IMR-90 (cell line): ENCODE measurements around the gene SH3RF2. TPM values are rescaled to one million over a fixed set of nuclear protein-coding genes. Genes with fewer than 3 reads are reported as not detected.

Source experiments
- ATAC-seq: fragments of 200-7000 bp; cut with Tn5 transposase; 2 replicates; pipeline ENCODE4 v1.9.1; 2020; ENCODE audit warnings: low read depth, mild to moderate bottlenecking, moderate library complexity
- BruUV-seq: library from RNA; stranded (reverse); fragments of 400-500 nt; replicated peaks from 2 replicates; lab custom pipeline; 2021; lab: Mats Ljungman, UMichigan
- CTCF ChIA-PET: fragments of 300-600 bp; formaldehyde crosslinking; extraction: SDS; loops from one replicate; lab custom pipeline; 2021; ENCODE audit warnings: antibody characterized with exemption; lab: Yijun Ruan, JAX
- POLR2A ChIA-PET: fragments of 300-600 bp; sonication (Branson Sonifier 250); formaldehyde crosslinking; loops from one replicate; lab custom pipeline; 2022; ENCODE audit warnings: antibody characterized with exemption; ENCODE audit not compliant: unreplicated experiment; lab: Charles Lee
- DNase-seq: peaks from one replicate; pipeline ENCODE4 v3.0.0; 2013
- H2AFZ ChIP-seq: replicated peaks from 2 replicates; pipeline ENCODE3; 2013; ENCODE audit warnings: low read length, mild to moderate bottlenecking; ENCODE audit not compliant: poor library complexity
- H2AK5ac ChIP-seq: 2 replicates; pipeline ENCODE4 v1.6.1; 2013; ENCODE audit warnings: low read depth, low read length, inconsistent platforms
- H2AK9ac ChIP-seq: replicated peaks from 2 replicates; pipeline ENCODE3; 2013; ENCODE audit warnings: mild to moderate bottlenecking, low read depth, low read length, moderate library complexity; ENCODE audit not compliant: poor library complexity
- H2BK120ac ChIP-seq: 2 replicates; pipeline ENCODE4 v1.6.1; 2013; ENCODE audit warnings: low read depth, low read length, inconsistent platforms
- H2BK15ac ChIP-seq: 3 replicates; pipeline ENCODE4 v1.6.1; 2013; ENCODE audit warnings: low read depth, low read length, inconsistent platforms
- H2BK20ac ChIP-seq: 2 replicates; pipeline ENCODE4 v1.6.1; 2013; ENCODE audit warnings: low read depth, mild to moderate bottlenecking, inconsistent platforms, low read length, moderate library complexity
- H2BK5ac ChIP-seq: 2 replicates; pipeline ENCODE4 v1.6.1; 2013; ENCODE audit warnings: mild to moderate bottlenecking, low read depth, low read length, inconsistent platforms; ENCODE audit not compliant: poor library complexity, severe bottlenecking
- H3K14ac ChIP-seq: replicated peaks from 2 replicates; pipeline ENCODE4 v1.6.1; 2013; ENCODE audit warnings: low read depth, low read length, inconsistent platforms
- H3K18ac ChIP-seq: 2 replicates; pipeline ENCODE4 v1.6.1; 2013; ENCODE audit warnings: low read depth, low read length, control low read depth
- H3K23ac ChIP-seq: 2 replicates; pipeline ENCODE4 v1.6.1; 2013; ENCODE audit warnings: low read depth, low read length, inconsistent platforms
- H3K27ac ChIP-seq: 2 replicates; pipeline ENCODE4 v1.5.1; 2013; ENCODE audit warnings: mild to moderate bottlenecking, control low read depth, low read length; ENCODE audit not compliant: insufficient read depth
- H3K27me3 ChIP-seq: 2 replicates; pipeline ENCODE4 v1.6.1; 2013; ENCODE audit warnings: low read length; ENCODE audit not compliant: control insufficient read depth, insufficient read depth
- H3K36me3 ChIP-seq: 2 replicates; pipeline ENCODE4 v1.6.1; 2013; ENCODE audit warnings: low read length, mixed read lengths; ENCODE audit not compliant: control insufficient read depth, insufficient read depth
- H3K4ac ChIP-seq: 2 replicates; pipeline ENCODE4 v1.6.1; 2013; ENCODE audit warnings: low read depth, low read length, inconsistent platforms
- H3K4me1 ChIP-seq: 2 replicates; pipeline ENCODE4 v1.6.1; 2013; ENCODE audit warnings: low read length, mixed read lengths; ENCODE audit not compliant: control insufficient read depth, insufficient read depth
- H3K4me2 ChIP-seq: 2 replicates; pipeline ENCODE4 v1.6.1; 2013; ENCODE audit warnings: low read depth, mild to moderate bottlenecking, control low read depth, low read length, moderate library complexity
- H3K4me3 ChIP-seq: 2 replicates; pipeline ENCODE4 v1.5.1; 2013; ENCODE audit warnings: low read depth, mild to moderate bottlenecking, control low read depth, low read length, moderate library complexity; ENCODE audit not compliant: insufficient read depth
- H3K56ac ChIP-seq: 2 replicates; pipeline ENCODE4 v1.6.1; 2013; ENCODE audit warnings: low read length, inconsistent platforms; ENCODE audit not compliant: insufficient read depth; ENCODE audit errors: extremely low read depth
- H3K79me1 ChIP-seq, 2 experiments: 2 replicates each; pipeline ENCODE4 v1.6.1; 2013; ENCODE audit warnings: low read length in 2 of 2, inconsistent platforms in 1 of 2, low read depth in 1 of 2
- H3K9ac ChIP-seq: 2 replicates; pipeline ENCODE4 v1.6.1; 2013; ENCODE audit warnings: low read depth, low read length, control low read depth
- H3K9me1 ChIP-seq: 2 replicates; pipeline ENCODE4 v1.6.1; 2013; ENCODE audit warnings: low read length, inconsistent platforms; ENCODE audit not compliant: insufficient read depth
- H3K9me3 ChIP-seq: 2 replicates; pipeline ENCODE4 v1.6.1; 2013; ENCODE audit warnings: low read length; ENCODE audit not compliant: control insufficient read depth, insufficient read depth
- H4K20me1 ChIP-seq: 2 replicates; pipeline ENCODE4 v1.6.1; 2013; ENCODE audit warnings: low read length, inconsistent platforms; ENCODE audit not compliant: insufficient read depth
- H4K5ac ChIP-seq: 2 replicates; pipeline ENCODE4 v1.6.1; 2013; ENCODE audit warnings: mild to moderate bottlenecking, low read depth, low read length, control low read depth
- H4K8ac ChIP-seq, 2 experiments: 2 replicates each; pipeline ENCODE4 v1.6.1; 2013; ENCODE audit warnings: low read depth in 2 of 2, low read length in 2 of 2, control low read depth in 1 of 2, inconsistent platforms in 1 of 2
- H4K91ac ChIP-seq: 2 replicates; pipeline ENCODE4 v1.6.1; 2013; ENCODE audit warnings: low read depth, low read length, inconsistent platforms; ENCODE audit not compliant: insufficient read depth
- MAFK ChIP-seq: IDR thresholded peaks from 2 replicates; pipeline ENCODE4 v1.6.1; 2012; ENCODE audit warnings: low read depth, low read length, improper control_type of control experiment
- WGBS, 2 experiments: methylation state at CpG; one replicate each; pipeline versions ENCODE4 v1.1.5 to v1.1.7; 2013; ENCODE audit warnings: missing lambda C conversion rate in 2 of 2; ENCODE audit not compliant: insufficient read length in 1 of 2; ENCODE audit errors: extremely low coverage in 2 of 2; 5-methylcytosine and 5-hydroxymethylcytosine counted together
- dilution Hi-C: fragments of 300-500 bp; cut with HindIII; formaldehyde crosslinking; loops from one replicate; pipeline ENCODE4 v1.14.3; 2018; ENCODE audit warnings: low sequenced_read_pairs; ENCODE audit not compliant: unreplicated experiment
- in situ Hi-C: fragments of 300-500 bp; cut with MboI; formaldehyde crosslinking; loops from 3 replicates; pipeline ENCODE4 v1.14.3; 2019; ENCODE audit warnings: low sequenced_read_pairs, inconsistent platforms, mixed read lengths
- intact Hi-C: fragments of 100-400 bp; cut with micrococcal nuclease; formaldehyde crosslinking; loops from 2 replicates; pipeline ENCODE4 v1.10.0; 2022
- polyA plus RNA-seq, 3 experiments: library from polyadenylated mRNA; depleted of rRNA; stranded (reverse); fragments of >200 nt; gene quantifications; 2 replicates each; pipeline ENCODE4 v1.2.3, GENCODE V29; 2012; ENCODE audit warnings: low replicate concordance in 1 of 3
- total RNA-seq: library from RNA; depleted of rRNA; stranded (reverse); fragments of >200 nt; gene quantifications from 2 replicates; pipeline ENCODE4 v1.2.3, GENCODE V29; 2012

Gene SH3RF2
- total and polyA plus RNA-seq, 2 of the 4 experiments (the other 2 are of a cell fraction), result 1.3 to 1.7 TPM

- H3K9me3 ChIP-seq, result no peaks in the 10 kb centered on the region
- H3K9me1 ChIP-seq, result no peaks in the 10 kb centered on the region
- POLR2A ChIA-PET, result no interaction called here
- 100% methylated on average over 1 of the region's 1 CpG; no CpG with 5 or more reads in 1 of the 2 experiments for whole genome bisulfite sequencing, 2 experiments
- H3K56ac ChIP-seq, result no peak overlapping the region
- H3K9ac ChIP-seq, result no peak overlapping the region
- no peak overlapping the region for H2BK15ac ChIP-seq
- H3K4me2 ChIP-seq, result no peak overlapping the region
- BruUV-seq, result no TSS peak
- H3K27me3 ChIP-seq, result no peaks in the 10 kb centered on the region; the same call in 1 of the 2 replicates
- H4K91ac ChIP-seq, result no peak overlapping the region
- no peak overlapping the region for H2AK9ac ChIP-seq
- H3K27ac ChIP-seq, result no peak overlapping the region
- no peaks in the 10 kb centered on the region for H3K36me3 ChIP-seq
- H4K20me1 ChIP-seq, result no peaks in the 10 kb centered on the region
- ATAC-seq, result peak; percentile 32
- no peak overlapping the region for H2BK5ac ChIP-seq
- H4K8ac ChIP-seq, result no peak overlapping the region
- no peak overlapping the region for H3K23ac ChIP-seq
- no peak for DNase-seq
- dilution Hi-C loops (no loop called here), intact Hi-C loops (no loop called here), in situ Hi-C loops (no loop called here)
- no peak overlapping the region for H2AK5ac ChIP-seq
- no peaks in the 10 kb centered on the region for H3K79me1 ChIP-seq
- TF ChIP-seq MAFK, result no peak
- no peak overlapping the region for H3K18ac ChIP-seq
- H3K4ac ChIP-seq, result no peak overlapping the region
- H3K14ac ChIP-seq, result no peak overlapping the region
- no peak overlapping the region for H4K5ac ChIP-seq
- H3K4me3 ChIP-seq, result no peak overlapping the region
- H2BK120ac ChIP-seq, result no peak overlapping the region
- no peak overlapping the region for H2AFZ ChIP-seq
- no peaks in the 10 kb centered on the region; the same call in 1 of the 2 replicates for H3K4me1 ChIP-seq
- CTCF ChIA-PET, result interaction anchor here (1.2 kb wide), 1 partner anchor 9 kb away, joined by 3 read pairs; no protein-coding TSS in a partner anchor
- H2BK20ac ChIP-seq, result no peak overlapping the region
Observed at GRCh38 chr5:145960166-145960565, 23.8 kb downstream of the SH3RF2 start.
